Body of pancreas (tissue), 4 donors: Measurements from ENCODE around the gene MYO1A. TPM values are rescaled to one million over a fixed set of nuclear protein-coding genes. Genes with fewer than 3 reads are reported as not detected.

ENCODE experiments used
- ATAC-seq: fragments of 150-250 bp; one replicate; pipeline ENCODE4 v1.9.1; 2016
- DNase-seq, 4 donors: peaks; one replicate each; pipeline ENCODE4 v3.0.0-alpha.2; 2019
- H3K27ac ChIP-seq, 4 donors: fragments of 200-600 bp; sonication (generic); 1 replicate in 3 of 4; 2 replicates in 1 of 4; pipeline versions ENCODE4 v1.5.1 to v1.6.1; 2016 to 2019; ENCODE audit warnings: mild to moderate bottlenecking in 1 of 4, mixed read lengths in 1 of 4, moderate library complexity in 1 of 4
- H3K27me3 ChIP-seq, 2 donors: fragments of 200-600 bp; sonication (generic); one replicate each; pipeline ENCODE4 v1.6.0; 2016; ENCODE audit warnings: mild to moderate bottlenecking in 1 of 2
- H3K36me3 ChIP-seq, 2 donors: fragments of 200-600 bp; sonication (generic); replicated peaks in 1 of 2; 2 replicates each; pipeline ENCODE4 v1.5.1; 2016; ENCODE audit warnings: low read depth in 2 of 2; ENCODE audit not compliant: insufficient read depth in 1 of 2
- H3K4me1 ChIP-seq: fragments of 200-600 bp; sonication (generic); one replicate; pipeline ENCODE4 v1.6.0; 2016
- H3K4me3 ChIP-seq, 2 donors: fragments of 200-600 bp; sonication (generic); 1 replicate in 1 of 2; 2 replicates in 1 of 2; pipeline ENCODE4 v1.5.1; 2016 to 2019
- H3K9me3 ChIP-seq, 3 donors: fragments of 200-600 bp; sonication (generic); 1 replicate in 2 of 3; 2 replicates in 1 of 3; pipeline ENCODE4 v1.5.1; 2016
- CTCF ChIP-seq, 7 experiments: fragments of 450-650 bp in 4 of 7; fragments of 200-600 bp in 3 of 7; sonication (generic) in 3 of 7; IDR thresholded peaks; one replicate each; pipeline ENCODE4 v1.5.1; 2016 to 2019; ENCODE audit warnings: antibody characterized with exemption in 7 of 7
- POLR2A ChIP-seq, 3 donors: fragments of 450-650 bp; IDR thresholded peaks; one replicate each; pipeline ENCODE4 v1.6.1; 2016; ENCODE audit warnings: antibody characterized with exemption in 3 of 3, mild to moderate bottlenecking in 2 of 3
- WGBS, 2 donors: methylation state at CpG; one replicate each; pipeline ENCODE4 v1.1.5; 2017; 5-methylcytosine and 5-hydroxymethylcytosine counted together
- intact Hi-C: fragments of 100-400 bp; cut with DNase I; formaldehyde crosslinking; loops from one replicate; pipeline ENCODE4 v1.15.1; 2023
- total RNA-seq, 2 donors: library from RNA; depleted of rRNA; stranded (reverse); fragments of >200 nt; gene quantifications; one replicate each; pipeline ENCODE4 v1.1.0, GENCODE V29; 2016

Gene MYO1A
- total RNA-seq, 2 donors from 2014 or later = 1.8 TPM; not detected in 1

GRCh38 chr12:57049119-57049446 lies 846 bp downstream of the MYO1A start:
- TF ChIP-seq CTCF (IDR thresholded peaks at IDR 0.05) = no peak
- no peak for TF ChIP-seq POLR2A (IDR thresholded peaks at IDR 0.05)
- H3K4me3 ChIP-seq = no peak overlapping the region
- no peak for ATAC-seq

GRCh38 chr12:57048423-57049118 lies 1.4 kb downstream of the MYO1A start:
- TF ChIP-seq CTCF (IDR thresholded peaks at IDR 0.05) (no peak), POLR2A (IDR thresholded peaks at IDR 0.05) (no peak)

More at GRCh38 chr12:57049119-57049446, 846 bp downstream of the MYO1A start:
- intact Hi-C loops = no loop called here
- no peaks in the 10 kb centered on the region for H3K9me3 ChIP-seq
- WGBS, 2 donors = 53 to 74% methylated on average over 4 of the region's 4 CpGs
- no peak overlapping the region for H3K27ac ChIP-seq
- H3K27me3 ChIP-seq = no peaks in the 10 kb centered on the region
- no peaks in the 10 kb centered on the region for H3K36me3 ChIP-seq
- no peaks in the 10 kb centered on the region for H3K4me1 ChIP-seq
- no peak for DNase-seq

GRCh38 chr12:57047981-57048380 lies 1.9 kb downstream of the MYO1A start:
- WGBS, 2 donors = 67 to 78% methylated on average over 1 of the region's 1 CpG

More at GRCh38 chr12:57048423-57049118, 1.4 kb downstream of the MYO1A start:
- no peak for ATAC-seq
- Histone ChIP-seq H3K27ac (no peak overlapping the region), H3K9me3 (no peaks in the 10 kb centered on the region), H3K36me3 (no peaks in the 10 kb centered on the region), H3K4me3 (no peak overlapping the region), H3K4me1 (no peaks in the 10 kb centered on the region), H3K27me3 (no peaks in the 10 kb centered on the region)
- no peak for DNase-seq
- 85 to 93% methylated on average over 1 of the region's 1 CpG for WGBS, 2 donors
- intact Hi-C loops = no loop called here

DNA sequence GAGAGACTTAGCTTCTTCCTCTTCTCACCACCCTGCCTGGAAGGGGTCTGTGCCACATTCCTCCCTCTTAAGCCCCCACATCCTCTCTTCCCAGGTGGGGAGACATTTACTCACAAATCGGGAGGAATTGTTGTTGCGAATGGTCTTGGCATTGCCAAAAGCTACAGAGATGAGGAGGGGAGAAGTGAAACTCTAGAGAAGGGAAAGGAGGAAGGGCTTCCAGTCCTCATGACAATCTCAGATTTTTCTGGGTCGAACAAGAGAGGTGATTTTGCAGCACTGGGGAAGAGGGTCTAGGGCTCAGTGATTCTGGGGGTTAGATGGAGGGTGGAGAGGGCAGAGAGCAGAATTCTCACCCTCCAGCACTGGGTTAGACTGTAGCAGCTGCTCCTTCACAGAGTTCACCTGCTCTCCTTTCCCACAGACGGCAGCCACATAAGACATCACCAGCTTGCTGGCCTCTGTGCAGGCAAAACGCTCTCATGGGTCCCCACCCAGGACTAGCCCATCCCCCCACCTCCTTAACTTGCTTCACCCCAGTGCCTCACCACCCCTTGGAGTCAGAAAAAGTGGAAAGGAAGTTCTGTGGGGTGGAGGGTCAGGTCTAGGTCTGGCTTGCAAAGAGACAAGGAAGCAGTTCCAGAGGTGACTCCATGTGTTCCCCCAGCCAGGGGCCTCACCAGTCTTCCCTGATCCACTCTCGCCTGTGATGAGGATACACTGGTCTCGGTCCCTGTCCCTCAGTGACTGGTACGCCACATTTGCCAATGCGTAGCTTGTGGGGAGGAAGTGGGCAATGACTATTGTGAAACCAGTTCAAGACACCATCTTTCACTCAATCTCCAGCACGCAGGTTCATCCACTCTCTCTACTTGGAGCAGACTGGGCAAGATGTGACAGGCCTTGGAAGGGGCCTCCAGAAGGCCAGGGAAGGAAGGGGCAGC lies 2.7 kb downstream of the MYO1A start:
- TF ChIP-seq POLR2A (IDR thresholded peaks at IDR 0.05) (no peak), CTCF (IDR thresholded peaks at IDR 0.05) (no peak)
- Histone ChIP-seq H3K9me3 (no peaks in the 10 kb centered on the region), H3K27me3 (no peaks in the 10 kb centered on the region), H3K27ac (peak overlapping the region in 1 of 4 donors; percentile 23), H3K4me1 (no peaks in the 10 kb centered on the region), H3K4me3 (no peak overlapping the region), H3K36me3 (no peaks in the 10 kb centered on the region)
- DNase-seq = peak in 1 of 4 donors; percentile 20
- intact Hi-C loops = no loop called here
- ATAC-seq = no peak
- 60 to 65% methylated on average over 10 of the region's 10 CpGs for WGBS, 2 donors

More at GRCh38 chr12:57047981-57048380, 1.9 kb downstream of the MYO1A start:
- DNase-seq = no peak
- ATAC-seq = no peak
- TF ChIP-seq CTCF (IDR thresholded peaks at IDR 0.05) = no peak
- no peak for TF ChIP-seq POLR2A (IDR thresholded peaks at IDR 0.05)
- H3K9me3 ChIP-seq = no peaks in the 10 kb centered on the region
- no peaks in the 10 kb centered on the region for H3K27me3 ChIP-seq
- intact Hi-C loops = no loop called here
- H3K4me3 ChIP-seq = no peak overlapping the region
- H3K36me3 ChIP-seq = no peaks in the 10 kb centered on the region
- H3K27ac ChIP-seq = no peak overlapping the region
- no peaks in the 10 kb centered on the region for H3K4me1 ChIP-seq
